Duodenal mucosa (tissue), 2 donors: ENCODE data around the gene CMC2.

Experiments
- H3K27ac ChIP-seq: one replicate; pipeline ENCODE4 v1.7.0; 2013; ENCODE audit warnings: low read depth, low read length
- H3K27me3 ChIP-seq, 2 donors: one replicate each; pipeline ENCODE4 v1.7.0; 2013; ENCODE audit warnings: low read length in 2 of 2, control low read depth in 1 of 2; ENCODE audit not compliant: insufficient read depth in 2 of 2, control insufficient read depth in 1 of 2
- H3K36me3 ChIP-seq, 2 donors: one replicate each; pipeline ENCODE4 v1.7.0; 2013; ENCODE audit warnings: low read length in 2 of 2, control low read depth in 1 of 2; ENCODE audit not compliant: insufficient read depth in 2 of 2, control insufficient read depth in 1 of 2
- H3K4me1 ChIP-seq, 2 donors: one replicate each; pipeline ENCODE4 v1.7.0; 2013; ENCODE audit warnings: low read length in 2 of 2, control low read depth in 1 of 2; ENCODE audit not compliant: insufficient read depth in 2 of 2, control insufficient read depth in 1 of 2
- H3K4me3 ChIP-seq, 2 donors: one replicate each; pipeline ENCODE4 v1.7.0; 2013; ENCODE audit warnings: low read length in 2 of 2, low read depth in 1 of 2
- H3K9ac ChIP-seq, 2 donors: one replicate each; pipeline ENCODE4 v1.7.0; 2013; ENCODE audit warnings: low read length in 2 of 2, low read depth in 1 of 2
- H3K9me3 ChIP-seq, 2 donors: one replicate each; pipeline ENCODE4 v1.7.0; 2013; ENCODE audit warnings: low read length in 2 of 2, control low read depth in 1 of 2; ENCODE audit not compliant: control insufficient read depth in 1 of 2

The CMC2 gene

GRCh38 chr16:80981103-80981502 is 25.6 kb downstream of the CMC2 start:
- Histone ChIP-seq H3K4me3 (no peak overlapping the region), H3K36me3 (peaks cover 0 to 6% of the 10 kb centered on the region in 2 donors), H3K4me1 (peaks cover 0 to 3% of the 10 kb centered on the region in 2 donors), H3K27ac (no peak overlapping the region), H3K27me3 (no peaks in the 10 kb centered on the region), H3K9me3 (no peaks in the 10 kb centered on the region), H3K9ac (no peak overlapping the region)

- Histone ChIP-seq H3K36me3 (peaks cover 8 to 24% of the 10 kb centered on the region in 2 donors), H3K9me3 (no peaks in the 10 kb centered on the region), H3K4me3 (no peak overlapping the region), H3K4me1 (no peaks in the 10 kb centered on the region), H3K27me3 (no peaks in the 10 kb centered on the region), H3K9ac (no peak overlapping the region), H3K27ac (no peak overlapping the region)
Observed at GRCh38 chr16:80976946-80977345, 29.7 kb downstream of the CMC2 start.

GRCh38 chr16:80974649-80975376 is 31.9 kb downstream of the CMC2 start:
- Histone ChIP-seq H3K9me3 (no peaks in the 10 kb centered on the region), H3K4me3 (no peak overlapping the region), H3K27me3 (no peaks in the 10 kb centered on the region), H3K36me3 (peaks cover 8 to 24% of the 10 kb centered on the region in 2 donors), H3K4me1 (no peaks in the 10 kb centered on the region), H3K27ac (no peak overlapping the region), H3K9ac (no peak overlapping the region)

GRCh38 chr16:80973991-80974390 is 32.7 kb downstream of the CMC2 start:
- Histone ChIP-seq H3K36me3 (peaks cover 8 to 21% of the 10 kb centered on the region in 2 donors), H3K27ac (no peak overlapping the region), H3K9me3 (no peaks in the 10 kb centered on the region), H3K4me3 (no peak overlapping the region), H3K9ac (no peak overlapping the region), H3K4me1 (no peaks in the 10 kb centered on the region), H3K27me3 (no peaks in the 10 kb centered on the region)

GRCh38 chr16:80972611-80973010 is 34.1 kb downstream of the CMC2 start:
- H3K27me3 ChIP-seq, result no peaks in the 10 kb centered on the region
- H3K4me3 ChIP-seq, result no peak overlapping the region
- no peak overlapping the region for H3K27ac ChIP-seq
- H3K4me1 ChIP-seq, result no peaks in the 10 kb centered on the region
- peaks cover 8 to 21% of the 10 kb centered on the region in 2 donors for H3K36me3 ChIP-seq
- H3K9me3 ChIP-seq, result no peaks in the 10 kb centered on the region
- no peak overlapping the region for H3K9ac ChIP-seq

GRCh38 chr16:80971819-80972218 is 34.9 kb downstream of the CMC2 start:
- H3K9me3 ChIP-seq, result no peaks in the 10 kb centered on the region
- no peak overlapping the region for H3K9ac ChIP-seq
- no peaks in the 10 kb centered on the region for H3K27me3 ChIP-seq
- no peaks in the 10 kb centered on the region for H3K4me1 ChIP-seq
- peaks cover 8 to 21% of the 10 kb centered on the region in 2 donors for H3K36me3 ChIP-seq
- H3K27ac ChIP-seq, result no peak overlapping the region
- H3K4me3 ChIP-seq, result no peak overlapping the region

GRCh38 chr16:80969114-80969484 is 37.6 kb downstream of the CMC2 start:
- H3K27ac ChIP-seq, result no peak overlapping the region
- H3K9me3 ChIP-seq, result no peaks in the 10 kb centered on the region
- H3K36me3 ChIP-seq, result peaks cover 3 to 9% of the 10 kb centered on the region in 2 donors
- no peaks in the 10 kb centered on the region for H3K4me1 ChIP-seq
- H3K9ac ChIP-seq, result no peak overlapping the region
- H3K4me3 ChIP-seq, result no peak overlapping the region
- H3K27me3 ChIP-seq, result no peaks in the 10 kb centered on the region

- H3K9ac ChIP-seq, result no peak overlapping the region
- no peak overlapping the region for H3K27ac ChIP-seq
- H3K27me3 ChIP-seq, result no peaks in the 10 kb centered on the region
- no peak overlapping the region for H3K4me3 ChIP-seq
- H3K9me3 ChIP-seq, result no peaks in the 10 kb centered on the region
- H3K36me3 ChIP-seq, result peaks cover 0 to 9% of the 10 kb centered on the region in 2 donors
- no peaks in the 10 kb centered on the region for H3K4me1 ChIP-seq
Observed at GRCh38 chr16:80968386-80969113, 38.1 kb downstream of the CMC2 start.

GRCh38 chr16:80966617-80967016 is 40.1 kb downstream of the CMC2 start:
- H3K27ac ChIP-seq, result no peak overlapping the region

GRCh38 chr16:80964351-80964750 is 42.3 kb downstream of the CMC2 start:
- H3K9ac ChIP-seq, result no peak overlapping the region
- H3K36me3 ChIP-seq, result no peaks in the 10 kb centered on the region
- no peaks in the 10 kb centered on the region for H3K4me1 ChIP-seq
- H3K4me3 ChIP-seq, result no peak overlapping the region
- H3K27me3 ChIP-seq, result no peaks in the 10 kb centered on the region
- no peak overlapping the region for H3K27ac ChIP-seq
- H3K9me3 ChIP-seq, result peaks cover 3 to 9% of the 10 kb centered on the region in 2 donors

More at GRCh38 chr16:80966617-80967016, 40.1 kb downstream of the CMC2 start:
- H3K27me3 ChIP-seq, result no peaks in the 10 kb centered on the region
- H3K4me1 ChIP-seq, result no peaks in the 10 kb centered on the region
- H3K4me3 ChIP-seq, result no peak overlapping the region
- no peak overlapping the region for H3K9ac ChIP-seq
- no peaks in the 10 kb centered on the region for H3K9me3 ChIP-seq
- H3K36me3 ChIP-seq, result no peaks in the 10 kb centered on the region
